Loucy (cell line): ENCODE data around the gene SETD3.

Source experiments
- H2AFZ ChIP-seq: fragments of 200-600 bp; sonication (generic); 2 replicates; pipeline ENCODE4 v1.6.0; 2016; ENCODE audit warnings: antibody characterized with exemption, mild to moderate bottlenecking, low read length, moderate library complexity
- H3F3A ChIP-seq: fragments of 200-600 bp; 2 replicates; pipeline ENCODE4 v1.6.0; 2016; ENCODE audit warnings: antibody characterized with exemption, low read depth, mild to moderate bottlenecking
- H3K27me3 ChIP-seq: fragments of 200-600 bp; sonication (generic); 2 replicates; pipeline ENCODE4 v1.6.1; 2014; ENCODE audit warnings: low read length, mild to moderate bottlenecking; ENCODE audit not compliant: insufficient read depth, poor library complexity, severe bottlenecking
- H3K36me3 ChIP-seq: fragments of 200-600 bp; sonication (generic); 2 replicates; pipeline ENCODE4 v1.6.1; 2016; ENCODE audit warnings: low read length; ENCODE audit not compliant: insufficient read depth
- H3K4me1 ChIP-seq: fragments of 200-600 bp; sonication (generic); 2 replicates; pipeline ENCODE4 v1.5.1; 2014; ENCODE audit warnings: low read length, mild to moderate bottlenecking; ENCODE audit not compliant: insufficient read depth, poor library complexity, severe bottlenecking
- H3K4me2 ChIP-seq: fragments of 200-600 bp; sonication (generic); 2 replicates; pipeline ENCODE4 v1.6.0; 2014; ENCODE audit warnings: antibody characterized with exemption, low read length, low read depth, mild to moderate bottlenecking; ENCODE audit not compliant: poor library complexity, severe bottlenecking
- H3K4me3 ChIP-seq: fragments of 200-600 bp; sonication (generic); 2 replicates; pipeline ENCODE4 v1.5.1; 2014; ENCODE audit warnings: low read length, mild to moderate bottlenecking, mixed read lengths; ENCODE audit not compliant: poor library complexity, severe bottlenecking
- H3K79me2 ChIP-seq: fragments of 200-600 bp; sonication (generic); 2 replicates; pipeline ENCODE4 v1.6.1; 2014; ENCODE audit warnings: low read length; ENCODE audit not compliant: insufficient read depth
- H3K9ac ChIP-seq: fragments of 200-600 bp; sonication (generic); 2 replicates; pipeline ENCODE4 v1.6.0; 2014; ENCODE audit warnings: mild to moderate bottlenecking, low read depth, low read length, moderate library complexity; ENCODE audit not compliant: poor library complexity, severe bottlenecking
- H3K9me2 ChIP-seq: fragments of 200-600 bp; sonication (generic); replicated peaks from 2 replicates; pipeline ENCODE4 v1.6.1; 2016; ENCODE audit warnings: low read depth, low read length, mixed read lengths
- H3K9me3 ChIP-seq: fragments of 200-600 bp; sonication (generic); 2 replicates; pipeline ENCODE4 v1.6.1; 2014; ENCODE audit warnings: mild to moderate bottlenecking, antibody characterized with exemption, low read length, low read depth; ENCODE audit not compliant: insufficient read depth
- H4K20me1 ChIP-seq: fragments of 200-600 bp; sonication (generic); 2 replicates; pipeline ENCODE4 v1.6.0; 2014; ENCODE audit warnings: antibody characterized with exemption, low read length, mild to moderate bottlenecking; ENCODE audit not compliant: insufficient read depth, poor library complexity, severe bottlenecking
- EZH2phosphoT487 ChIP-seq: fragments of 200-600 bp; IDR thresholded peaks from 2 replicates; pipeline ENCODE4 v1.6.1; 2018; ENCODE audit warnings: antibody characterized with exemption, mild to moderate bottlenecking, moderate library complexity, borderline replicate concordance
- TF ChIP-seq, protein P1 (sequence below): fragments of 200-600 bp; sonication (generic); conservative IDR thresholded peaks from 2 replicates; pipeline ENCODE4 v1.5.1; 2014; ENCODE audit warnings: mild to moderate bottlenecking, antibody characterized with exemption, low read length

Gene SETD3

DNA sequence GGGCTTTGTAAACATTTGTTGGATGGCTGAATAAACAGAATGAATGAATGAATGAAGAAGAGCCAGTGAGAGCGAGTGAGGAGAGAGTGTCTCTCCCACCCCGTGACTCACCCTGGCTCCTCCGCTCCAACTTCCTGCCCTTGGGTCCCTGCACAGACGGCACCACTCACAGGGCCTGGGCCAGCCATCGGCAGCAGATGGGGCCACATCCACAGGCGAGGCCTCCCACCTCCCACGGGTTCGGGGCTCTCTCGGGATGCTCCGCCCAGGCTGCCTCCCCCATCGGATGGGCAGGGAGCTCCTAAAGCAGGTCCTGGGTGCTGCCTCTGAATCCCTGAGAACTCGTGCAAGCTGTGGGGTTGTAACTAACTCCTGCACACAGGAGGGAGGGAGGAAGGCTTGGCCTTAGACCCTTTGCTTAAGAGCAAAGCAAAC is 41.8 kb upstream of the SETD3 start:
- Histone ChIP-seq H3K9ac (no peak overlapping the region), H3K4me1 (no peaks in the 10 kb centered on the region), H3K79me2 (no peaks in the 10 kb centered on the region), H3K9me2 (no peaks in the 10 kb centered on the region), H4K20me1 (peaks cover 8% of the 10 kb centered on the region), H3K4me3 (no peak overlapping the region), H3K27me3 (no peaks in the 10 kb centered on the region), H3K4me2 (no peak overlapping the region), H3F3A (no peaks in the 10 kb centered on the region), H2AFZ (no peak overlapping the region), H3K9me3 (no peaks in the 10 kb centered on the region), H3K36me3 (no peaks in the 10 kb centered on the region)
- TF ChIP-seq, protein P1, sequence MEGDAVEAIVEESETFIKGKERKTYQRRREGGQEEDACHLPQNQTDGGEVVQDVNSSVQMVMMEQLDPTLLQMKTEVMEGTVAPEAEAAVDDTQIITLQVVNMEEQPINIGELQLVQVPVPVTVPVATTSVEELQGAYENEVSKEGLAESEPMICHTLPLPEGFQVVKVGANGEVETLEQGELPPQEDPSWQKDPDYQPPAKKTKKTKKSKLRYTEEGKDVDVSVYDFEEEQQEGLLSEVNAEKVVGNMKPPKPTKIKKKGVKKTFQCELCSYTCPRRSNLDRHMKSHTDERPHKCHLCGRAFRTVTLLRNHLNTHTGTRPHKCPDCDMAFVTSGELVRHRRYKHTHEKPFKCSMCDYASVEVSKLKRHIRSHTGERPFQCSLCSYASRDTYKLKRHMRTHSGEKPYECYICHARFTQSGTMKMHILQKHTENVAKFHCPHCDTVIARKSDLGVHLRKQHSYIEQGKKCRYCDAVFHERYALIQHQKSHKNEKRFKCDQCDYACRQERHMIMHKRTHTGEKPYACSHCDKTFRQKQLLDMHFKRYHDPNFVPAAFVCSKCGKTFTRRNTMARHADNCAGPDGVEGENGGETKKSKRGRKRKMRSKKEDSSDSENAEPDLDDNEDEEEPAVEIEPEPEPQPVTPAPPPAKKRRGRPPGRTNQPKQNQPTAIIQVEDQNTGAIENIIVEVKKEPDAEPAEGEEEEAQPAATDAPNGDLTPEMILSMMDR: no peak
- no peak for TF ChIP-seq EZH2phosphoT487

DNA sequence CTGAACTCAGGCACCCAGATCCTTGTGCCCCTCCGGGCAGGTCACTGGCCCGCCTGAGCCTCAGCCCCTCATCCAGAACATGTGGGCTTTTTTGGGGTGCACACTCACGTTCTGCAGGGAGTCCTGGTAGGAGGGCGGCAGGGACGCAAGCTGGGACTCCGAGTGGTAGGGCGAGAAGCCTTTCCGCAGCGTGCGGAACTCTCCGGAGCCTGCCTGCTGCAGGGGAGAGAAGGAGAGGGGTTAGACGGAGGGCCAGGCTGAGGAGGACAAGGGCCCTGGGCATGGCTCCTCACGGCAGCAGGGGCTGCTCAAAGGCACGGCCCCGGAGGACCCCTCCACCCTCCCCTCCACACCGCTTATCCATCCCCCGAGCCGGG is 41.4 kb upstream of the SETD3 start:
- Histone ChIP-seq H3K36me3 (no peaks in the 10 kb centered on the region), H3K79me2 (no peaks in the 10 kb centered on the region), H3K9me2 (no peaks in the 10 kb centered on the region), H3K4me2 (no peak overlapping the region), H4K20me1 (peaks cover 8% of the 10 kb centered on the region), H2AFZ (no peak overlapping the region), H3K4me3 (no peak overlapping the region), H3K4me1 (no peaks in the 10 kb centered on the region), H3F3A (no peaks in the 10 kb centered on the region), H3K27me3 (no peaks in the 10 kb centered on the region), H3K9me3 (no peaks in the 10 kb centered on the region), H3K9ac (no peak overlapping the region)
- no peak for TF ChIP-seq EZH2phosphoT487
- TF ChIP-seq, protein P1: no peak

DNA sequence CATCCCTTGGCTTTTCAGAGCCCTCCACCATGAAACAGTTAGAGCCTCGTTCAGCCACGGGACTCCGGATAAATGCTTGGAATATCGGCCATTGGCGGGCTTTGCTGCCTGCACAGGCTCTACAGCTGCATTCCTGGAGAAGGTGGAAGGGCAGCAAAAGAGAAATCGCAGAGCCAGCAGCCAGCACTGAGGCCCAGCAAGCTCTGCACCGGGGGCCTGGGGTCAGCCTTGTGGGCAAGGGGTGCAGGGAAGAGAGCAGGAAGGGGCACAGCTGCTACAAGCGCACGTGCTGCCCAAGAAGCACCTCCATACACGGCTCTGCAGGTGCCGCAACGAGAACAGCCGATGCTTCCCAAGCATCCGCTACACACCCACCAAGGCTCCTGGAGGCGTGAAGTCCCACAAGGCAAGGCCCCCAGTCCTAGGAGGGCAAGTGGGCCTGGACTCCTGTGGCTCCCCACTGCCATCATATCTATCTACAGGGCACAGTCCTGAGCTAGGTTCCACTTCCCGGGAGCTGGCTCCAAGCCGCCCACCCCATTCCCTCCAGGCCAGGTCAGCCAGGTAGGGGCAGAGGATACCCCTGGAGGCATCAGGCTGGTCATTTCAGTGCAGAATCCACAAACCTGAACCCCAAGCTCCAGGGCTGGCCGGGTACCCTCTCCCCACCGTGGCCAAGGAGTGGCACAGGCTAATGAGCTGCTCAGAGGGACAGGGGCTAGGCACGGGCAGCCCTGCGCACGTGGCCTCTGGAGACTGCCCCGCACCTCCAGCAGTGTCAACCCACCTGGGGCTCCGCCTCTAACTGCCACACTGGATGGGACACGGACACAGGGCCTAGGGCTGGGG is 40.7 kb upstream of the SETD3 start:
- Histone ChIP-seq H2AFZ (no peak overlapping the region), H3F3A (no peaks in the 10 kb centered on the region), H3K36me3 (no peaks in the 10 kb centered on the region), H3K79me2 (no peaks in the 10 kb centered on the region), H3K9me2 (no peaks in the 10 kb centered on the region), H3K4me2 (no peak overlapping the region), H3K4me3 (no peak overlapping the region), H3K4me1 (no peaks in the 10 kb centered on the region), H3K9me3 (no peaks in the 10 kb centered on the region), H3K27me3 (no peaks in the 10 kb centered on the region), H3K9ac (no peak overlapping the region), H4K20me1 (peaks cover 8% of the 10 kb centered on the region)
- TF ChIP-seq EZH2phosphoT487: no peak
- TF ChIP-seq, protein P1: no peak
